ENCODE data around the gene IPO8.

GRCh38 chr12:30652034-30652696 is 43.5 kb downstream of the IPO8 start:
- no peak for TF ChIP-seq EP300 (IDR thresholded peaks at IDR 0.05)
- TF ChIP-seq, protein P1, sequence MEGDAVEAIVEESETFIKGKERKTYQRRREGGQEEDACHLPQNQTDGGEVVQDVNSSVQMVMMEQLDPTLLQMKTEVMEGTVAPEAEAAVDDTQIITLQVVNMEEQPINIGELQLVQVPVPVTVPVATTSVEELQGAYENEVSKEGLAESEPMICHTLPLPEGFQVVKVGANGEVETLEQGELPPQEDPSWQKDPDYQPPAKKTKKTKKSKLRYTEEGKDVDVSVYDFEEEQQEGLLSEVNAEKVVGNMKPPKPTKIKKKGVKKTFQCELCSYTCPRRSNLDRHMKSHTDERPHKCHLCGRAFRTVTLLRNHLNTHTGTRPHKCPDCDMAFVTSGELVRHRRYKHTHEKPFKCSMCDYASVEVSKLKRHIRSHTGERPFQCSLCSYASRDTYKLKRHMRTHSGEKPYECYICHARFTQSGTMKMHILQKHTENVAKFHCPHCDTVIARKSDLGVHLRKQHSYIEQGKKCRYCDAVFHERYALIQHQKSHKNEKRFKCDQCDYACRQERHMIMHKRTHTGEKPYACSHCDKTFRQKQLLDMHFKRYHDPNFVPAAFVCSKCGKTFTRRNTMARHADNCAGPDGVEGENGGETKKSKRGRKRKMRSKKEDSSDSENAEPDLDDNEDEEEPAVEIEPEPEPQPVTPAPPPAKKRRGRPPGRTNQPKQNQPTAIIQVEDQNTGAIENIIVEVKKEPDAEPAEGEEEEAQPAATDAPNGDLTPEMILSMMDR (IDR thresholded peaks at IDR 0.05): no peak
